CD4-positive, alpha-beta T cell treated with Interleukin-10 for 1 hour (primary cell): Measurements from ENCODE around the gene TMEM39A.

Experiments
- DNase-seq: peaks from one replicate; pipeline ENCODE4 v3.0.0-alpha.2; 2020

The TMEM39A gene

GRCh38 chr3:119395923-119396358 is 67.5 kb downstream of the TMEM39A start:
- no peak for DNase-seq

GRCh38 chr3:119388577-119388976 is 74.8 kb downstream of the TMEM39A start:
- no peak for DNase-seq

- DNase-seq = no peak
Observed at GRCh38 chr3:119382134-119382533, 81.3 kb downstream of the TMEM39A start.

DNA sequence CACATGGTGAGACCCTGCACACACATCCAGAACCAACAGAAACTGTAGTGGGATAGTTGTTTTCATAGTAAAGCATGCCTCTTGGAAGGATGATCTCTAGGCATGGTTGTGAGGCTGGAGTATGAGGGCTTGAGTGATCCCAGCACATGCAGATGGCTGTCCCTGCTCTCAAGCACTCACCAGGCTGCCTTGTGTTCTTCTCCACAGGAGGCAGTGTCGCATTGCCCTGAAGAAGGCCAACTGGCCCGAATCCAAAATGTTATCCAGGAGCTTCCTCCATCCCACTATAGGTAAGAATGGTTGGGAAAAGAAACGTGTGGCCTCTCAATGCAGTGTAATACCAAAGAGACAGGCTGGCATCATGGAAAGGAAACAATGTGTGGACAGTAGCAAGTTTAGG is 82.7 kb downstream of the TMEM39A start:
- DNase-seq = no peak
